Sciatic nerve (tissue), 2 donors: ENCODE measurements around the gene HDDC2. TPM values are rescaled to one million over a fixed set of nuclear protein-coding genes. Genes with fewer than 3 reads are reported as not detected.

ENCODE experiments used
- ATAC-seq: fragments of 200-7000 bp; cut with Tn5 transposase; one replicate; pipeline ENCODE4 v1.9.1; 2020; ENCODE audit warnings: mild to moderate bottlenecking, moderate library complexity
- DNase-seq: peaks from one replicate; pipeline ENCODE4 v3.0.0-alpha.2; 2020; ENCODE audit warnings: low spot score
- intact Hi-C: fragments of 100-400 bp; cut with DNase I; formaldehyde crosslinking; loops from one replicate; pipeline ENCODE4 v1.14.2; 2022
- total RNA-seq: library from RNA; stranded (reverse); fragmentation: NEBNext Ultra II Directional; extraction: Animal tissue kit (Norgen Biotek cat#: 25700); gene quantifications from one replicate; pipeline ENCODE4 v1.2.1, GENCODE V29; 2021
- donor health status: DM: no; HTN: no; CAD: no.
- donor health status: DM: no; HTN: no; CAD: no.

HDDC2 gene
- total RNA-seq, 1 donor from 2014 or later, result 58.4 TPM

DNA sequence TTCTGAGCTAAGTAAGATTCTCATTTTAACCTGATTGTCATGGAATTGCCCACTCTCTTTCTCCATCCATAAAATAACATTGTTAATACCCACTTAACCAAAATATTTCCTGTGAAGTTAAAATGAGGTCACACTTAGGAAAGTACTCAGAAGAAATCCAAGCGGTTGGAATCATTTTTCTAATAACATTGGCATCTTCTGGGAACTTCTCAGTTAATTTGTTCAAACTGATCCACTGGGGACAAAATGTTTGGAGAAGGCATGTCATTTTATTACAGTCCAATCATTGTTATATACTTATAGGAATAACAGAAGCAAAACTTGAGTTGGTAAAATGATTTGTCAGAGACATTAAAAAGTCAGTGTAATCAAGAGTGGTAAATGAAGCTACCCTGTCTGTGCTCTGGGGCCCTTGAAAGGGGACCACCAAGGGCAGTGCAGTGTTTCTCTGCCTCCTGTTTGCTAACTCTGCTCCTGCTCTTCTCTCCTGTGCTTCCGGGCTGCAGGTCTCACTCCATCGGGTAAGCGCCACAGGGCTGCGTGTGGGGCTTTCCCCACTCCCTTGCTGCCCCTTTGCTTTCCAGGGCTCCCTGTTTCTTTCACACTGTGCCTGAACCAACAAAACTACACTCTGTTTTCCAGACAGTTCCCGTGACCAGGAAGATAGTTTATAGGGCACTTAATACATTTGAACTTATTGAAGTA lies 50.1 kb downstream of the HDDC2 start:
- intact Hi-C loops, result no loop called here
- DNase-seq, result no peak
- peak; percentile 15 for ATAC-seq

DNA sequence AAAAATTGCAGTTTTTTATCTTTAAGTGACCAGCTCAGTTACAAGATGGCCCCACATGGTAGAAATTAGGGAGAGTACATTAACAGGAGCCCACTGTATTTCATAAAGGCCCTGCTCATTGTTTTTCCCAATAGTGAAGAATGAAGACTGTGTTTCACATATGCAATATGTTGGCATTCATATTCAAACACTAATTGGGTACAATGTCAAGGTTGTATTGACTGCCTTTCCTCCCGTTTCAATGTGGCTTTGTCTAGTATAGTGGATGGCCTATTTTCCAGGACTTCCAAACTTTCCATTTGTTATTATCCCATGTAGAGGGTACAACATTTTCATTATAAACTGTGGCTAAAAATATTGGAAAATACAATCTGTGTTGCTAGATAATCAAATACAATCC lies 51.3 kb downstream of the HDDC2 start:
- ATAC-seq (no peak), DNase-seq (no peak)

DNA sequence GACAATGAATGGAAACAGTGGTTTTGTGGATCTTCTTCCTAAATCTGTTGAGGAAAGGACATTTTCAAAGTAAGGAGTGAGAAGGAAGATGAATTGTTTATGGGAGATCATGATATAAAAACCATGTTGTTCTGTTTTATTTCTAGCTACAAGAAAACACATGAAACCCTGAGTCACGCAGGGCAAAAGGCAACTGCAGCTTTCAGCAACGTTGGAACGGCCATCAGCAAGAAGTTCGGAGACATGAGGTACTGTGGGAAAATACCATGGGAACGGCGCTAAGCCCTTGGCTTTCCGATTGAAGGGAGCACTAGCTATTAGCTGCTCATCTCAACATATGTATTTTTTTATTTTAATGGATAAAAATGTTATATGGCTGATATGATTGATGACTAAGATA lies 53.6 kb downstream of the HDDC2 start:
- DNase-seq, result no peak
- intact Hi-C loops, result no loop called here
- ATAC-seq, result no peak

More for the DNA sequence above, 51.3 kb downstream of the HDDC2 start:
- intact Hi-C loops, result no loop called here

DNA sequence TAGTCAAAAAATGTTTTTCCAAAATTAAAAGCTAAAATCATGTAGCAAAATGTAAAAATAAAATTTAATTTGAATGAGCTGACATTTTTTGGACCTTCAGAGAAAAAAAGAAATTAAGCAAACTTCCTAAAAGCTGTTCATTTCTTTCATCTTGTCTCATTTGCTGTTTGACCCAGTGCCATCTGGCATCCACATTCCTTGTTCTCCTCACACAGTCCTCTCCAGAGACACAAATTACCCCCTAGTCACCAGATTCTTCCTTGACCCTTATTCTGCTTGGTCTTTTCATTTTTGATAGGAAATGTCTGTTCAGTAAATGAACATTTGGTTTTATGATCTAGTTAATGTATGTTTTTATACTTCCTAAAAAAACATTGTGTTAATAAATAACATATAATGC lies 55.2 kb downstream of the HDDC2 start:
- no peak for ATAC-seq
- no peak for DNase-seq
- intact Hi-C loops, result no loop called here

DNA sequence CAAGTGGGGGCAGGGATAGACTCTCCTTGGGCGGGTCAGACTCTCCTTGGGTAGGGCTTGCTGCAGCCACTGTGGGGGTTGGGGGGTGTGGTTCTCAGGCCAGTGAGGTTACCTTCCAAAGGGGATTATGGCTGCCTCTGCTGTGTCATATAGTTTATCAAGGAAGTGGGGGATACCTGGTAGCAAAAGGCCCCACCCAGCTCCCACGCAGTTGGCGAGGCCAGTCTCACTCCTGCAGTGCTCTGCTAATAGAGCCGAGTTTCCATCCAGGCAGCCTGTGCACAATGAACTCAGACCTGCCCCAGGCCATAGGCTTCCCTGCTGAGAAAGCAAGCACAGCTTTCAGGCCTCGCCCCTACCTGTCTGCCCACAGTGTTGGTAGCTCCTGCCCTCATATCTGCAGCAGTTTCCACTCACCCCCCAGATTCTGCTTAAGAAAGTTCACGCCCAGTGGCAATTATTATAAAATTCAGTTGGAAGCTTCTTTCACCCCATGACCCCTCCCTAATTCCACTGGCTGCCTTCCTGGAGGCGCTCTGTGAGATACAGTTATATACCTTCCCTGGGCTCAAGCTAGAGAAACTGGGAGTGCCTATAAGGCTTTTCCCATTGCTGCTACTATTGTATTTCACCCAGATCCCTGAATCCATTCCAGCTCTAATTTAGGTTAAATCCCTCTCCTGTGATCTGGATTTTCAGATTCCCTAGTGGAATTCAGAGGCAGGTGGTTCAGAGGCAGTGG lies 56.1 kb downstream of the HDDC2 start:
- ATAC-seq (no peak), DNase-seq (no peak)
- intact Hi-C loops, result no loop called here

DNA sequence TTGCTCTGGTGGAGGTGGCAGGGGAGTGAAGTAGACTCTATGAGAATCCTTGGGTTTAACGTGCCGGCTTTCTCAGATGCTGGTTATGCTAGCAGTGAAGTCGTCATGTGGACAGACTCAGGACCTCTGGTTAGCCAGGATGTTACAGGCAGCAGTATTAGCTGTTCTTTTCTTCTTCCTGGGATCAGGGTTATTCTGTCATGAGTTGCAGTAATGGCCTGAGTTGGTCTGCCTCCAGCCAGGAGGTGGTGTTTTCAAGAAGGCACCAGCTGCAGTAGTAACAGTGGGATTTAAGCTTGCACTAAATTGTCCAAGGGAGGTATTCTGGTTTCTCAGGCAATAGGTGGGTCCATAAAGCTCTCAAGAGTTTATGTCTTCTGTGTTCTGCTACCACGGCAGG lies 56.7 kb downstream of the HDDC2 start:
- DNase-seq (no peak), ATAC-seq (no peak)
- intact Hi-C loops, result no loop called here

DNA sequence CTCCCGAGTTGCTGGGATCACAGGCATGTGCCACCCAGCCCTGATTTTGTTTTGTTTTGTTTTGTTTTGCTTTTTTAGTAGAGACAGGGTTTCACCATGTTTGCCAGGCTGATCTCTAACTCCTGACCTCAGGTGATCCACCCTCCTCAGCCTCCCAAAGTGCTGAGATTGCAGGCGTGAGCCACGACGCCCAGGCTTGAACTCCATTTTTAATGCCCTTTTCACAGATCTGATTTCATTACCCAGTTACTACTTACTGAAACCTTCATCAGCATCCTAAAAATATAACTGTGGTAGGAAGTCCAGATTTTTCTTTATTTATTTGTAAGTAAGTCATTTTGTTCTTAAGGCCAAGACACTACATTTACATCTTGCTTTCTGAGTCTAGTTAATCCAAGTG lies 64.0 kb downstream of the HDDC2 start:
- no peak for DNase-seq
- no peak for ATAC-seq
- intact Hi-C loops, result no loop called here

DNA sequence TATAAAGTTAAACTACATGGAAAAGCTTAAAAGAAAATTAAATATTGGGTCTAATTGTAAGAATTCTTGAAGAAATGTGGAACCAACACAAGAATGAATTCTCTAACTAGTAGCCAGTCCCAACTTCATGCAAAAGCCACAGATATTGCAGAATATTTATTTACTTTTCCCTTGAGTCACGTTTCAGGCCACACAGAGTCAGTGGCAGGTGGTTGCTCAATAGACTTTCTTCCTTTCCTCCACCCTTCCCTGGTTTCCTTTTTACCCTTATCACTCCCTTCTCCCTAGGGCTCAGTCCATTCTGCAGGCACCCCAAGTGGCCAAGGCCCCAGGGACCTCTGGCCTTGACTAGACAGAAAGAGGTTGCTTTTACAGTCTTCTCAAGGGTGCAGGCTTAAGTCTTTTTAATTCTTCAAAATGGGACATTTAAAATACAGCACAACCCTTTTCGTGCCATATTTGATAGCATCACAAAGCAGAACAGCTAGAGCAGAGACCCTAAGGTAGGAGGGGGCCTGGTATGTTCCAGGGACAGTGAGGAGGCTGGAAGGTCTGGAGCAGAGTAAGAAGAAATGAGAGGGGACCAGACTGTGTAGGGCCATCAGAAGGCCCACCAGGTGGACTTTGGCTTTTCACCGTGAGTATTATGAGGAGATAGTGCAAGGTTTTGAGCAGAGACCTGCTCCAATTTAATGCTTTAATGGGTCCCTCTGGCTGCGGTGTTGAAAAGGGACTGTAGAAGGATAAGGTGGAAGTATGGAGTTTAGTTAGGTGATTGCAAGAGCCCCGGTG lies 65.0 kb downstream of the HDDC2 start:
- ATAC-seq, result peak; percentile 56
- DNase-seq, result no peak
- intact Hi-C loops, result no loop called here

DNA sequence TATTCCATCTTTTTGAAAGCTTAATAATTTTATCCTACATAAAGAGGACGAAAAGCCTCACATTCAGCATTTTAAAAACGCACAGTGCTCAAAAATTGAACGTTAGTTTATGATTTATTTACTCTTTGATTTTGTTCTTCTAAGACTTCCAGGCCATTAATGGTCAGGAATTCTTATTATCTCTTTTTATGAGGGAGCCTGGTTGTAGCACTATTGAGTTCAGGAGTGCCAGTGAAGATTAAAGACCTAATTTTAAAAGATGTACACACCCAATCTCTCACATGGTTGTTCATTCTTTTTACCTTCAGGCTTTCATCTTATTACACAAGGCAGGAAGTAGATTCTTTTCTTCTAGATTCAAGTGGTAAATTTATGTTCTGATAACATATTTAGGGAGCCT lies 68.6 kb downstream of the HDDC2 start:
- intact Hi-C loops, result no loop called here
- no peak for DNase-seq
- no peak for ATAC-seq

DNA sequence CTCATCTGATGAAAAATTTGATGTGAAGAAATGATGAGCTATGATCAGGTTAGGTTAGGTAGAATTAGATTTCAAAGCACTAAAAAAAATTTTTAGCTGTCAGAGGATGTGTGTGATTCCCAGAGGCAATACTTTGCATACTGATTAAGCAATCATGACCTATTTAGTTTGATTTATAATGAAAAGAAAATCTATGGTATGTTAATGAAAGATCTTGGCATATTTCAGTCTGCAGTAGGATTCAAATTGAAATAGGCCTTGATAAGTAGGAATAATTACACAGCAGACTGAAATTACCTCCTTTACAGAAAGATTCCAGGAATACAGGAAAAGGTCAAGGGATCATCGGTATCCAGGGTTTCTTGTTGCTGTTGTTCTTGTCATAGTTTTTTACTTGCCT lies 69.3 kb downstream of the HDDC2 start:
- ATAC-seq (no peak), DNase-seq (no peak)
- intact Hi-C loops, result no loop called here

DNA sequence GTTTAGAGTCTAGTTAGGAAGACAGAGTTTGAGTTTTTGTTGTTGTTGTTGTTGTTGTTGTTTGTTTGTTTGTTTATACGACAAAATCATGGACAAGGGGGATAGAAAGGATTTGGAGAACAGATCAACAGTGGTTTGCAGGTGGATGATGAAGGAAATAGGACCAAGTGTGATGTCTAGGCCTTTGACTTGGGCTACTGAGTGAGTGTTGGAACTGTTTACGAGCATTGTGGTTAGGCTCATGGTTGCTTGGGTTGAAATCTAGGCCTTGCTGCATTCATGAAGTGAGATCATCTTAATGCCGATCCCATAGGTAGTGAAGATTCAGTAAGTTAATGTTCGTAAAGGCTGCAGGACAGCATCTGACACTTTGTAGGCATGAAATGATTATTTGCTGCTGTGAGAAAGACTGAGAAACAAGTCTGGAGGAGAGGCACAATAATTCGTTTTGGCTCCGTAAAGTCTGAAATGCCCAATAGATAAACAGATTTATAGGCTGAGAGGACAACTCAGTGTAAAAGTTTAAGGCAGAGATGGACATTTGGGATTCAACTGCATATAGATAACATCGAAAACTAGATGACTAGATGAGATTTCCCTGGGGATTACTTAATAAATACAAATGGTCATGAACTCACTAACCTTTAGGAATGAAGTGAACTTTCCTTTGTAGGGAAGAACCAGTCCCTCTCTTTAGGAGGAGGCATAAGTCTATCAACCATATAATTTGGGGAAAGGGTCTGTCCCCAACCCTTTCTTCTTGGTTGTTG lies 70.0 kb downstream of the HDDC2 start:
- ATAC-seq, result no peak
- DNase-seq, result no peak
- intact Hi-C loops, result no loop called here

DNA sequence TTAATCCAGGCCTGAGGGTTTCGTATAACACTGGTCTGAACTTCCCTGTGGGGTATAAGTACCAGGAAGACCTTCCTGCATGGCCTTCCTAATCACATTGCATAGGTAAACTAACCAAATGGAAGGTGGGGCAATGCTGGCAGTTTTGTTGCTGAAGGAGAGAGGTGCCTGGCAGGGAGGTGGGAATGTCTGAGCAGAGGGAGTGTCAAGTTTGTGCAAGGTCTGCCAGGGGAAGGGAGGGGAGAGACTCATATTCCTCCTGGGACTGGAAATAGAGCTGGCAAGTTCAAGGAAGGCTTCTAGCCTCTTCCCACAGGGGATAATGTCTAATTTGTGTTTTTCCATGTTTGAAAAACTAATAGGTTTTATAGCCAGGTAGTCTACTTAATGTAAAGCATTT lies 70.6 kb downstream of the HDDC2 start:
- no peak for ATAC-seq
- intact Hi-C loops, result no loop called here

DNA sequence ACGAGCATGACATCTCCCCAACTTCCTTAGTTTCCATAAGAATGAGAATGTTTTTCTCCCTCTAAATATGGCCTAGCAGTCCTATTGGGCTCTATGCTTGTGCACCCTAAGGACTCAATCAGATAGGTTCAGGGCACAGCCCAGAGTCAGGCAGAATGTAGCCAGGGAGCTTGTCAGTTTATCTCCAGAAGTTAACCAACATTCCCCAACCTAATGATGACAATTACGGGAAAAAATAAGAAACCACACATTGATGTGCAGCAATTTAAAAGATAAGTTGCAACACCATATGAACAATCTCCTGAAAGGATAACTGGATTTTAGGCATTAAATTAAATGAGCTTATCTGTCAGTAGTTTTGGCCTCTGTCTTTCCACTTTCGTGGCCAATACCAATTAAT lies 71.1 kb downstream of the HDDC2 start:
- intact Hi-C loops, result no loop called here
- DNase-seq (no peak), ATAC-seq (no peak)

More for the DNA sequence above, 70.6 kb downstream of the HDDC2 start:
- no peak for DNase-seq

DNA sequence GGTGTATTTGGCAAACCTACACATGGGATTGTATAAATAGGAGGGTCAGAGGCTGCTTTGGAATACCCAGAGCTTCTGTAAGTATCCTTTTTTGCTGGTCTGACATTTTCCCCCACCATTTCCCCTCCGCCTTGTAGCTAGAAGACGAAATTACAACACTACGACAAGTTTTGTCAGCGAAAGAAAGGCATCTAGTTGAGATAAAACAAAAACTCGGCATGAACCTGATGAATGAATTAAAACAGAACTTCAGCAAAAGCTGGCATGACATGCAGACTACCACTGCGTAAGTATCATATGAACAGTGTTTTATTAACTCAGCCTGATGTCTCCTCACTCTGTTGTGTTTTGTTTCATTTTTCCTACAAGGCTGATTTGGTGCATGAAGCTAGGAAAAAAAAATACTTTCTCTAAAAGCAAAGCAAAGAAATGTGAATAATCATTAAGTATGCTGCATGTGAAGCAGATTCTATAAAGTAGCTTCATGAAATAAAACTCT lies 72.7 kb downstream of the HDDC2 start:
- ATAC-seq (no peak), DNase-seq (no peak)
- intact Hi-C loops, result no loop called here

DNA sequence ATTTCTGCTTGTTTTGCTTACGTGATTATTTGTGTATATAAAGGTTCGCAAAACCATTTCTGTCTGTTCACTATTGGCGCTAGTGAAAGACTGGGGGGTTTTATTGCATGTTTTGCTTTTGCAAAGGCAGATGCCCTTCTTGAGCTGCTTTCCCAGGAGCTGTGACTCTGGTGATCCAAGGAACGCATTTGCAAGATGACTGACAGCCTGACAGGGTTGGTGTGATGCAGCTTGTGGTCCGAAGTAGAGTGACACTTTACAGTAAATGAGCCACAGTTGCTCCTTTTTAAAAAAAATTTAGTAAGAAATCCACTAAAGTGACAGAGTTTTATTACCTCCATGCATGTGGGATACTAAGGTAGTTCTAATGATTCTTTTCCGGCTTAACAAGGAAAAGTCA lies 74.5 kb downstream of the HDDC2 start:
- intact Hi-C loops, result no loop called here
- no peak for ATAC-seq
- DNase-seq, result no peak
